ENCODE data around the gene CHRNE.

The CHRNE gene

GRCh38 chr17:4851084-4851483 lies 51.8 kb downstream of the CHRNE start:
- DNase-seq = no peak

GRCh38 chr17:4850246-4850645 lies 52.7 kb downstream of the CHRNE start:
- DNase-seq = no peak

- DNase-seq = no peak
Measured at GRCh38 chr17:4849011-4849536, 53.8 kb downstream of the CHRNE start.
